Nephron progenitor cell (in vitro differentiated cells): ENCODE results near the gene HEATR5B.
A peak's percentile ranks its signal among the peaks of the same experiment; 100 is the strongest.

Experiments
- DNase-seq: peaks from one replicate; pipeline ENCODE4 v3.0.0; 2021
- H3K27ac Mint-ChIP-seq: 2 replicates; pipeline ENCODE4 v1.8.0; 2021; ENCODE audit warnings: mild to moderate bottlenecking, moderate library complexity, mixed read lengths
- H3K27me3 Mint-ChIP-seq: 2 replicates; pipeline ENCODE4 v1.8.0; 2021; ENCODE audit warnings: mild to moderate bottlenecking, low read depth, mixed read lengths; ENCODE audit not compliant: poor library complexity
- H3K36me3 Mint-ChIP-seq: 2 replicates; pipeline ENCODE4 v1.8.0; 2021; ENCODE audit warnings: low read depth, mixed read lengths
- H3K4me1 Mint-ChIP-seq: 2 replicates; pipeline ENCODE4 v1.8.0; 2021; ENCODE audit warnings: mixed read lengths
- H3K4me3 Mint-ChIP-seq: 2 replicates; pipeline ENCODE4 v1.8.0; 2021; ENCODE audit warnings: mild to moderate bottlenecking, moderate library complexity, mixed read lengths
- H3K9me3 Mint-ChIP-seq: 2 replicates; pipeline ENCODE4 v1.8.0; 2021; ENCODE audit warnings: mild to moderate bottlenecking, moderate library complexity, mixed read lengths
- TF ChIP-seq, protein P1 (sequence below): fragments of 200-600 bp; sonication (generic); IDR thresholded peaks from 2 replicates; pipeline ENCODE4 v1.5.0; 2021; ENCODE audit warnings: antibody characterized with exemption

The HEATR5B gene

DNA sequence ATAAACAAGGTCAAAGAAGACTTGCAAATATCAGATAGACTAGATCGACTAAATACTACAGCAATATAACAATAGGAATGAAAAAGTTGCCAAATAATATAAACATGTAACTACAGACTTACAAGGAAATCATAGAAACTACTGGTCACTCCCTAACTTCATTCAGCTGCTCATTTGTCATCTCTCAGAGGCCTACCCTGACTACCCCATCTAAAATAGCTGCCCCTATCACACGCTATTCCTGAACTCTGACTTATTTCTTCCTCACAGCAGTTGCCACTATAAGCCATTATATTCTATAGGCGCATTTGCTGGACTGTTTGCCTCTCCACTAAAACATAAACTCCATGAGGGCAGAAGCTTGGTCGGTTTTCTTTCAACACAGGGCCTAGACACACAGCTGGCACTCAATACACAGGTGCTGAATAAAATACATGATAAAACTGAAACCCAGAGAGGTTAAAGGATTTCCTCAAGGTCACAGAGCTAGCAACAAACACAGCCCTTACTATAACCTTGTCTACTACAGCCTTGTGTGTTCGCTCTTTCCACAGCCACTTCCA lies 119.6 kb downstream of the HEATR5B start:
- H3K4me1 Mint-ChIP-seq = peaks cover 55% of the 10 kb centered on the region

DNA sequence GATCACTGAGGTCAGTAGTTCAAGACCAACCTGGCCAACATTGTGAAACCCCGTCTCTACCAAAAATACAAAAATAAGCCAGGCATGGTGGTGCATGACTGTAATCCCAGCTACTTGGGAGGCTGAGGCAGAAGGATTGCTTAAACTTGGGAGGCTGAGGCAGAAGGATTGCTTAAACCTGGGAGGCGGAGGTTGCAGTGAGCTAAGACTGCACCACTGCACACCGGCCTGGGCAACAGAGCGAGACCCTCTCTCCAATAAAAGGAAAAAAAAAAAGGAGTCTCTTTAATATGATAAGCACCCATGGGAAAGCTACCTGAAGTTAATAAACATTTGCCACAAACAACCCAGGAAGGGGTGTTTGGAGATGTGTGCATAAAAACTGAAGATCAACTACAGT lies 120.4 kb downstream of the HEATR5B start:
- no peaks in the 10 kb centered on the region for H3K9me3 Mint-ChIP-seq
- H3K4me1 Mint-ChIP-seq = peaks cover 54% of the 10 kb centered on the region
- H3K27ac Mint-ChIP-seq = no peak overlapping the region
- no peak for DNase-seq
- no peaks in the 10 kb centered on the region for H3K36me3 Mint-ChIP-seq
- peaks cover 6% of the 10 kb centered on the region for H3K27me3 Mint-ChIP-seq
- H3K4me3 Mint-ChIP-seq = no peak overlapping the region
- TF ChIP-seq, protein P1, sequence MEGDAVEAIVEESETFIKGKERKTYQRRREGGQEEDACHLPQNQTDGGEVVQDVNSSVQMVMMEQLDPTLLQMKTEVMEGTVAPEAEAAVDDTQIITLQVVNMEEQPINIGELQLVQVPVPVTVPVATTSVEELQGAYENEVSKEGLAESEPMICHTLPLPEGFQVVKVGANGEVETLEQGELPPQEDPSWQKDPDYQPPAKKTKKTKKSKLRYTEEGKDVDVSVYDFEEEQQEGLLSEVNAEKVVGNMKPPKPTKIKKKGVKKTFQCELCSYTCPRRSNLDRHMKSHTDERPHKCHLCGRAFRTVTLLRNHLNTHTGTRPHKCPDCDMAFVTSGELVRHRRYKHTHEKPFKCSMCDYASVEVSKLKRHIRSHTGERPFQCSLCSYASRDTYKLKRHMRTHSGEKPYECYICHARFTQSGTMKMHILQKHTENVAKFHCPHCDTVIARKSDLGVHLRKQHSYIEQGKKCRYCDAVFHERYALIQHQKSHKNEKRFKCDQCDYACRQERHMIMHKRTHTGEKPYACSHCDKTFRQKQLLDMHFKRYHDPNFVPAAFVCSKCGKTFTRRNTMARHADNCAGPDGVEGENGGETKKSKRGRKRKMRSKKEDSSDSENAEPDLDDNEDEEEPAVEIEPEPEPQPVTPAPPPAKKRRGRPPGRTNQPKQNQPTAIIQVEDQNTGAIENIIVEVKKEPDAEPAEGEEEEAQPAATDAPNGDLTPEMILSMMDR = no peak

More for the DNA sequence above, 119.6 kb downstream of the HEATR5B start:
- H3K9me3 Mint-ChIP-seq = no peaks in the 10 kb centered on the region
- H3K4me3 Mint-ChIP-seq = peak overlapping the region; percentile 97
- H3K27ac Mint-ChIP-seq = no peak overlapping the region
- no peaks in the 10 kb centered on the region for H3K36me3 Mint-ChIP-seq
- DNase-seq = no peak
- TF ChIP-seq, protein P1 = no peak
- peaks cover 6% of the 10 kb centered on the region for H3K27me3 Mint-ChIP-seq

DNA sequence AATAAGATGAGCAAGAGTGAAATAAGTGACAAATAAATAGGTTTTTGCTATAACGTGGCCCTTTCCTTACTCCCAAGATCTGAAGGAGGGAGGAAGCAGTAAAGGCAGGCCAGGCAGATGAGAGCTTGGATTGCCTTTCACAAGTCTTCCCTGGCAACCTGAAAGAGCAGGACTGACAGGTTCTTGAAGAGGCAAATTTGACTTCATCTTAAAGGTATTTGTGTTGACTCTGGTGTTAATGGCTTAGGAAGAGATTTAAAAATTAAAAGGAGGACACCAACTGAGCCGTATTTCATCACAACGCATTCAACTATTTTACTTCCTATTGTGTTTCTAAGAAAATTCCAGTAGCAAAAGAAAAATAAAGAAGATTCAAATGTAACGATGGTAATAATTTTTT lies 121.1 kb downstream of the HEATR5B start:
- Mint-ChIP-seq H3K9me3 (no peaks in the 10 kb centered on the region), H3K27ac (no peak overlapping the region), H3K27me3 (peaks cover 4% of the 10 kb centered on the region), H3K4me3 (no peak overlapping the region), H3K4me1 (peaks cover 48% of the 10 kb centered on the region), H3K36me3 (peaks cover 6% of the 10 kb centered on the region)
- TF ChIP-seq, protein P1 = no peak
- no peak for DNase-seq

DNA sequence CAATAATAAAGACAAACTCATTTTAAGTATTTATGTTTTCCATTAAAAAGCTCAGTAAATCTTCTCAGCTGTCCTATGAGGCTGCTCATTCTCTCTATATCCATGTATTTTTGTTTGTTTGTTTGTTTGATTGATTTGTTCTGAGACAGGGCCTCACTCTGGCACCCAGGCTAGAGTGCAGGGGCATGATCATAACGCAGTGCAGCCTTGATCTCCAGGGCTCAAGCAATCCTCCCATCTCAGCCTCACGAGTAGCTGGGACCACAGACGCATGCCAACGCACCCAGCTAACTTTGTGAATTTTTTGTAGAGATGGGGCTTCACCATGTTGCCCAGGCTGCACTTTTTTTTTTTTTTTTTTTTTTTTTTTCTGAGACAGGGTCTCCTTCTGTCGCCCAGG lies 123.4 kb downstream of the HEATR5B start:
- TF ChIP-seq, protein P1 = no peak
- Mint-ChIP-seq H3K36me3 (peaks cover 8% of the 10 kb centered on the region), H3K4me3 (no peak overlapping the region), H3K4me1 (peaks cover 34% of the 10 kb centered on the region), H3K27ac (no peak overlapping the region), H3K9me3 (no peaks in the 10 kb centered on the region), H3K27me3 (no peaks in the 10 kb centered on the region)
- DNase-seq = no peak

DNA sequence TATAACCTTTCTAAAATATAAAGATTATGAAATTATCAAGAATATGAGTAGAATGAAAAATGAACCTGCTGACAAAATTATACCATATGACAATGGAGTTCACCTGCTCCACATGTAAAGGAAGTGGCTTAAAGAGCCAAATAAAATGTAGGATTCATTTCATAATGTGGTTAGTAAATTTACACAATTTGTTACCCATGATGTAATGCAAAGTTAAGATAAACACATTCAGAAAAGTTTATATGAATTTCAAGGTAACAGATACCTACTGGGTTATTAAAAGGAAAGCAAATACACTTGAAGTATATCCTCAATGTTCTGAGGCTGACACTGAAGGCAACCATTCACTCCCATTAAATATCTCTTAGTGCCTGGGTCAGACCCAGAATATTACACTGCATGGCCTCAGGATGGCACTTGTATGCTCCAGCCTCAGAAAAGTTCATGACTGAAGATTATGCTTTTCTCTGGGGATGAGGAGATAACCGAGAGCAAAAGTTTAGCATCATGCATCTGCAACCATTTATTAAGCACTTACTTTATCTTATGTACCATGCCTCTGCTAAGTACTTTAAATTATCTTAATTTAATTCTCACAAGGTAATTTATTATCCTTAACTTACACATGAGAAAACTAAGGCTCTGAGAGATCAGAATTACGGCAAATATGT lies 124.0 kb downstream of the HEATR5B start:
- Mint-ChIP-seq H3K4me1 (peaks cover 28% of the 10 kb centered on the region), H3K36me3 (peaks cover 8% of the 10 kb centered on the region), H3K27me3 (no peaks in the 10 kb centered on the region), H3K4me3 (no peak overlapping the region), H3K27ac (no peak overlapping the region), H3K9me3 (no peaks in the 10 kb centered on the region)
- TF ChIP-seq, protein P1 = no peak
- no peak for DNase-seq
